Right atrium auricular region (tissue), 2 donors: Measurements from ENCODE around the gene PRKAG1. TPM values are rescaled to one million over a fixed set of nuclear protein-coding genes. Genes with fewer than 3 reads are reported as not detected.

Experiments
- DNase-seq: peaks from one replicate; pipeline ENCODE4 v3.0.0-alpha.2; 2019; ENCODE audit warnings: low spot score
- H3K27ac ChIP-seq, 2 donors: fragments of 200-600 bp; sonication (generic); 1 replicate in 1 of 2; 2 replicates in 1 of 2; pipeline ENCODE4 v1.5.1; 2016 to 2019
- H3K27me3 ChIP-seq, 2 donors: fragments of 200-600 bp; sonication (generic); one replicate each; pipeline versions ENCODE4 v1.5.1 to v1.6.0; 2017 to 2019
- H3K36me3 ChIP-seq: fragments of 200-600 bp; sonication (generic); one replicate; pipeline ENCODE4 v1.5.1; 2016
- H3K4me1 ChIP-seq, 2 donors: fragments of 200-600 bp; sonication (generic); one replicate each; pipeline versions ENCODE4 v1.5.1 to v1.6.0; 2017 to 2019
- H3K4me3 ChIP-seq, 2 donors: fragments of 200-600 bp; sonication (generic); 1 replicate in 1 of 2; 2 replicates in 1 of 2; pipeline ENCODE4 v1.5.1; 2017 to 2019; ENCODE audit warnings: mild to moderate bottlenecking in 1 of 2, moderate library complexity in 1 of 2
- H3K9me3 ChIP-seq, 2 donors: fragments of 200-600 bp; sonication (generic); one replicate each; pipeline ENCODE4 v1.5.1; 2019
- CTCF ChIP-seq, 2 donors: fragments of 200-600 bp; sonication (generic); IDR thresholded peaks; one replicate each; pipeline ENCODE4 v1.5.1; 2019; ENCODE audit warnings: antibody characterized with exemption in 2 of 2
- total RNA-seq, 2 donors: library from RNA; depleted of rRNA; stranded (reverse); fragments of >200 nt; gene quantifications; one replicate each; pipeline ENCODE4 v1.1.0, GENCODE V29; 2016

Gene PRKAG1
- total RNA-seq, 2 donors from 2014 or later, result 68.5 to 74.8 TPM

GRCh38 chr12:49027846-49028555 lies 9.4 kb upstream of the PRKAG1 start:
- no peak for DNase-seq
- H3K4me1 ChIP-seq, result no peaks in the 10 kb centered on the region
- no peak overlapping the region for H3K4me3 ChIP-seq
- TF ChIP-seq CTCF (IDR thresholded peaks at IDR 0.05), result no peak
- H3K27me3 ChIP-seq, result no peaks in the 10 kb centered on the region
- H3K9me3 ChIP-seq, result no peaks in the 10 kb centered on the region
- H3K27ac ChIP-seq, result no peak overlapping the region
- H3K36me3 ChIP-seq, result peaks cover 90% of the 10 kb centered on the region

GRCh38 chr12:49026678-49027480 lies 8.3 kb upstream of the PRKAG1 start:
- no peaks in the 10 kb centered on the region for H3K4me1 ChIP-seq
- H3K27ac ChIP-seq, result no peak overlapping the region
- H3K9me3 ChIP-seq, result no peaks in the 10 kb centered on the region
- H3K27me3 ChIP-seq, result no peaks in the 10 kb centered on the region
- no peak for TF ChIP-seq CTCF (IDR thresholded peaks at IDR 0.05)
- peaks cover 90% of the 10 kb centered on the region for H3K36me3 ChIP-seq
- no peak for DNase-seq
- no peak overlapping the region for H3K4me3 ChIP-seq

GRCh38 chr12:49026101-49026500 lies 7.5 kb upstream of the PRKAG1 start:
- Histone ChIP-seq H3K4me1 (no peaks in the 10 kb centered on the region), H3K36me3 (peaks cover 90% of the 10 kb centered on the region), H3K27me3 (no peaks in the 10 kb centered on the region), H3K9me3 (no peaks in the 10 kb centered on the region), H3K4me3 (no peak overlapping the region), H3K27ac (no peak overlapping the region)
- DNase-seq, result no peak
- TF ChIP-seq CTCF (IDR thresholded peaks at IDR 0.05), result no peak

DNA sequence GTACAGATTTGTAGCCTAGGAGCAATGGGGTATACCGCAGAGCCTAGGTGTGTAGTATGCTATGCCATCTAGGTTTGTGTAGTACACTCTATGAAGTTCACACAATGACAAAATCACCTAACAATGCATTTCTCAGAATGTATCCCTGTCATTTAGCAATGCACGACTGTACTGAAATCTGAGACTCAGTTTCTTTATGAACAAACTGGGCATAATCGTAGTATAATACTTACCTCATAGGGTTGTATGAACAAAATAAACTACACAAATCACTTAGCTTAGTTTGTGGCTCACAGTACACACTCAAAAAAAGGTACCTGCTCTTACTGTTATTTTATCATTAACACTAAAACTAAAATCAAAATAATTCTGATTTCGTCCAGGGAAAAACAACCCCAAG lies 6.9 kb upstream of the PRKAG1 start:
- no peak for TF ChIP-seq CTCF (IDR thresholded peaks at IDR 0.05)
- no peak for DNase-seq
- Histone ChIP-seq H3K27me3 (no peaks in the 10 kb centered on the region), H3K9me3 (no peaks in the 10 kb centered on the region), H3K27ac (no peak overlapping the region), H3K4me1 (no peaks in the 10 kb centered on the region), H3K36me3 (peaks cover 87% of the 10 kb centered on the region), H3K4me3 (no peak overlapping the region)

- no peak for TF ChIP-seq CTCF (IDR thresholded peaks at IDR 0.05)
- Histone ChIP-seq H3K4me1 (peaks cover 0 to 6% of the 10 kb centered on the region in 2 donors), H3K4me3 (no peak overlapping the region), H3K27ac (no peak overlapping the region), H3K36me3 (peaks cover 86% of the 10 kb centered on the region), H3K27me3 (no peaks in the 10 kb centered on the region), H3K9me3 (no peaks in the 10 kb centered on the region)
- DNase-seq, result no peak
These were observed 6.0 kb upstream of the PRKAG1 start for GRCh38 chr12:49024543-49024942.
